ENCODE measurements around the gene EXOC6.

EXOC6 gene, protein sequence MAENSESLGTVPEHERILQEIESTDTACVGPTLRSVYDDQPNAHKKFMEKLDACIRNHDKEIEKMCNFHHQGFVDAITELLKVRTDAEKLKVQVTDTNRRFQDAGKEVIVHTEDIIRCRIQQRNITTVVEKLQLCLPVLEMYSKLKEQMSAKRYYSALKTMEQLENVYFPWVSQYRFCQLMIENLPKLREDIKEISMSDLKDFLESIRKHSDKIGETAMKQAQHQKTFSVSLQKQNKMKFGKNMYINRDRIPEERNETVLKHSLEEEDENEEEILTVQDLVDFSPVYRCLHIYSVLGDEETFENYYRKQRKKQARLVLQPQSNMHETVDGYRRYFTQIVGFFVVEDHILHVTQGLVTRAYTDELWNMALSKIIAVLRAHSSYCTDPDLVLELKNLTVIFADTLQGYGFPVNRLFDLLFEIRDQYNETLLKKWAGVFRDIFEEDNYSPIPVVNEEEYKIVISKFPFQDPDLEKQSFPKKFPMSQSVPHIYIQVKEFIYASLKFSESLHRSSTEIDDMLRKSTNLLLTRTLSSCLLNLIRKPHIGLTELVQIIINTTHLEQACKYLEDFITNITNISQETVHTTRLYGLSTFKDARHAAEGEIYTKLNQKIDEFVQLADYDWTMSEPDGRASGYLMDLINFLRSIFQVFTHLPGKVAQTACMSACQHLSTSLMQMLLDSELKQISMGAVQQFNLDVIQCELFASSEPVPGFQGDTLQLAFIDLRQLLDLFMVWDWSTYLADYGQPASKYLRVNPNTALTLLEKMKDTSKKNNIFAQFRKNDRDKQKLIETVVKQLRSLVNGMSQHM

GRCh38 chr10:92848441-92849233 is at the start of gene EXOC6:
EXOC6 (plus strand) TSS chr10:92848520; CDS start chr10:92848534, 14 bp downstream.
- H3K4me3 ChIP-seq (ENCODE audit: low read depth, low read length), result peak within 1 kb of the TSS; percentile 82
- in situ Hi-C loops (cut with HindIII; ENCODE audit: low sequenced_read_pairs), result no loop called here
- TF ChIP-seq, protein P1, sequence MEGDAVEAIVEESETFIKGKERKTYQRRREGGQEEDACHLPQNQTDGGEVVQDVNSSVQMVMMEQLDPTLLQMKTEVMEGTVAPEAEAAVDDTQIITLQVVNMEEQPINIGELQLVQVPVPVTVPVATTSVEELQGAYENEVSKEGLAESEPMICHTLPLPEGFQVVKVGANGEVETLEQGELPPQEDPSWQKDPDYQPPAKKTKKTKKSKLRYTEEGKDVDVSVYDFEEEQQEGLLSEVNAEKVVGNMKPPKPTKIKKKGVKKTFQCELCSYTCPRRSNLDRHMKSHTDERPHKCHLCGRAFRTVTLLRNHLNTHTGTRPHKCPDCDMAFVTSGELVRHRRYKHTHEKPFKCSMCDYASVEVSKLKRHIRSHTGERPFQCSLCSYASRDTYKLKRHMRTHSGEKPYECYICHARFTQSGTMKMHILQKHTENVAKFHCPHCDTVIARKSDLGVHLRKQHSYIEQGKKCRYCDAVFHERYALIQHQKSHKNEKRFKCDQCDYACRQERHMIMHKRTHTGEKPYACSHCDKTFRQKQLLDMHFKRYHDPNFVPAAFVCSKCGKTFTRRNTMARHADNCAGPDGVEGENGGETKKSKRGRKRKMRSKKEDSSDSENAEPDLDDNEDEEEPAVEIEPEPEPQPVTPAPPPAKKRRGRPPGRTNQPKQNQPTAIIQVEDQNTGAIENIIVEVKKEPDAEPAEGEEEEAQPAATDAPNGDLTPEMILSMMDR (IDR thresholded peaks at IDR 0.05; ENCODE audit: low read depth, low read length, missing control alignments), result no peak
- peak; percentile 36 for DNase-seq (ENCODE audit: low read depth)

- no peak for DNase-seq (ENCODE audit: low read depth)
- H3K4me3 ChIP-seq (ENCODE audit: low read depth, low read length), result no peak overlapping the region
- TF ChIP-seq, protein P1 (IDR thresholded peaks at IDR 0.05; ENCODE audit: low read depth, low read length, missing control alignments), result no peak
- in situ Hi-C loops (cut with HindIII; ENCODE audit: low sequenced_read_pairs), result no loop called here
Measured at GRCh38 chr10:92799568-92799967, 48.8 kb upstream of the EXOC6 start.

- TF ChIP-seq, protein P1 (IDR thresholded peaks at IDR 0.05; ENCODE audit: low read depth, low read length, missing control alignments), result no peak
- no peak for DNase-seq (ENCODE audit: low read depth)
- H3K4me3 ChIP-seq (ENCODE audit: low read depth, low read length), result no peak overlapping the region
- in situ Hi-C loops (cut with HindIII; ENCODE audit: low sequenced_read_pairs), result no loop called here
Measured at GRCh38 chr10:92800134-92800733, 48.1 kb upstream of the EXOC6 start.

DNA sequence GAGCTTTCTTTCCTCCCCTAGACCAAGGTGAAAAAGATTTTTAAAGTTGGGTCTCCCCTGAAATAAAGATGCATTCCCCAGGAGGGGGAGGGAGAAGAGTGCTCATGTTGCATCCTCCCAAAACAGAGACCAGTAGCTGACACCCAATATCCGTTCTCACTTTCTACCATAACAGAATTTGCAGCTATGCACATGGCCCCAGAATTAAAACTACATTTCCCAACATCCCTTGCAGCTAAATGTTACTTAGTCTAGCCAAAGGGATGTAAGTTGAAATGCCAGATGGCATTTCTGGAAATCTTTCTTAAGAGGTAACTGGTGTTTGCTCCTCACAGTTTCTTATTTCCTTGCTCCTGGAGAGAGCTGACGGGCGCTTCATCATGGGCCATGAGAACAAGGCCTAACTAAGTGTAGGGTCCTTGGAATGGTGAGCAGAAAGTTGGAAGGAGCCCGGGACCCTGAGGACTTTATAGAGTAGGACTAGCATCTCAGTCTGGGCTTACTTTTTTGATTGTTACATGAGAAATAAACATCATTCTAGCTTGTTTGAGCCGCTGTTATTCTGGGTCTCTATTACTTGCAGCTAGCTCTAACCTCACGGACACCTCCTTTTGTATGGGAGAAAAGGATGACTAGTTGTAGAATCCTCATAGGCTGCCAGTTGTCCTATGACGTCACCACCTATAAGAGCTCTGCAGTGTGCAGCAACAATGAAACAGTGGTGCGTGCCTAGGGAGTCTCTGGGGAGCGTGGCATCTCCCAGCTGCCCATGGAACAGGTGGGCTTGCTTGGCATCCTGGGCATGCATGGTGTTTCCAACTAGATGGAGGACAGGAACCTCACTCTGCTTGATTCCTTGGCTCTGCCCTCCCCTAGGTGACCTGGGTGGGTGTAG is 46.1 kb upstream of the EXOC6 start:
- in situ Hi-C loops (cut with HindIII; ENCODE audit: low sequenced_read_pairs), result no loop called here
- no peak overlapping the region for H3K4me3 ChIP-seq (ENCODE audit: low read depth, low read length)
- DNase-seq (ENCODE audit: low read depth), result no peak
- TF ChIP-seq, protein P1 (IDR thresholded peaks at IDR 0.05; ENCODE audit: low read depth, low read length, missing control alignments), result no peak

DNA sequence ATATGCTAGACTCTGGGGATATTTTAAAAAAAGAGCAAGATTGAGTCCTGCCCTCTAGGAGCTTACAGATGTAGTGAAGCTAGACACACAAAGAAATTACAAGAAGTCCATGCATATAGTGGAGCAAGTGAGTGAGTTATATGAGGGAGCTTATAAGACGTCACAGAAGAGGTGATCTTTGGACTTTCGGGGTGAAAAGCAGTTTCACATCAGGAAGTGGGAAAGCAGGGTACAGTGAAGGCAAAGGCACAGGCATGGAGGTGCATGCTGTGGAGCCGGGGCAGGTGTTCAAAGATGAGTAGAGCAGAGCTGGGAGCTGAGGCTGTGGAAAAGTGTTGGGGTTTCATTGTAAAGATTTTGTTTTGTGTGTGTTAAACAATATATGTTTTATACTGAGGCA is 38.5 kb upstream of the EXOC6 start:
- in situ Hi-C loops (cut with HindIII; ENCODE audit: low sequenced_read_pairs), result no loop called here

More for the DNA sequence above, 38.5 kb upstream of the EXOC6 start:
- DNase-seq (ENCODE audit: low read depth), result no peak
- no peak overlapping the region for H3K4me3 ChIP-seq (ENCODE audit: low read depth, low read length)
- TF ChIP-seq, protein P1 (IDR thresholded peaks at IDR 0.05; ENCODE audit: low read depth, low read length, missing control alignments), result no peak
